Trophoblast cell (in vitro differentiated cells and primary cell): ENCODE results near the gene MS4A15.

Experiments
- DNase-seq, 2 donors: peaks; one replicate each; pipeline ENCODE4 v3.0.0-alpha.2; 2016
- H2AFZ ChIP-seq: 2 replicates; pipeline ENCODE4 v1.6.1; 2013; ENCODE audit warnings: low read length, moderate library complexity, mild to moderate bottlenecking; ENCODE audit not compliant: insufficient read depth, poor library complexity
- H2AK5ac ChIP-seq: 2 replicates; pipeline ENCODE4 v1.6.1; 2013; ENCODE audit warnings: mild to moderate bottlenecking, low read length
- H2BK120ac ChIP-seq: 2 replicates; pipeline ENCODE4 v1.6.1; 2013; ENCODE audit warnings: low read length, mild to moderate bottlenecking, moderate library complexity; ENCODE audit not compliant: insufficient read depth, poor library complexity
- H2BK12ac ChIP-seq: 2 replicates; pipeline ENCODE4 v1.6.1; 2013; ENCODE audit warnings: mild to moderate bottlenecking, low read length, moderate library complexity
- H2BK5ac ChIP-seq: 2 replicates; pipeline ENCODE4 v1.6.1; 2013; ENCODE audit warnings: low read length, low read depth, moderate library complexity, mild to moderate bottlenecking; ENCODE audit not compliant: poor library complexity
- H3K14ac ChIP-seq: 2 replicates; pipeline ENCODE4 v1.6.1; 2013; ENCODE audit warnings: mild to moderate bottlenecking, low read length
- H3K18ac ChIP-seq: 2 replicates; pipeline ENCODE4 v1.6.1; 2013; ENCODE audit warnings: mild to moderate bottlenecking, low read length
- H3K23ac ChIP-seq: 2 replicates; pipeline ENCODE4 v1.6.1; 2013; ENCODE audit warnings: low read length
- H3K27ac ChIP-seq: 2 replicates; pipeline ENCODE4 v1.5.1; 2013; ENCODE audit warnings: low read depth, mild to moderate bottlenecking, inconsistent platforms, low read length, moderate library complexity
- H3K27me3 ChIP-seq: 2 replicates; pipeline ENCODE4 v1.6.1; 2013; ENCODE audit warnings: inconsistent platforms, mild to moderate bottlenecking, low read length, moderate library complexity; ENCODE audit not compliant: insufficient read depth
- H3K36me3 ChIP-seq, 2 experiments: 1 replicate in 1 of 2; 2 replicates in 1 of 2; pipeline ENCODE4 v1.6.1; 2013; ENCODE audit warnings: low read length in 2 of 2, mild to moderate bottlenecking in 2 of 2, moderate library complexity in 1 of 2; ENCODE audit not compliant: insufficient read depth in 2 of 2, control insufficient read depth in 1 of 2
- H3K4ac ChIP-seq: 2 replicates; pipeline ENCODE4 v1.6.1; 2013; ENCODE audit warnings: low read depth, mild to moderate bottlenecking, low read length, moderate library complexity
- H3K4me1 ChIP-seq, 2 experiments: 1 replicate in 1 of 2; 2 replicates in 1 of 2; pipeline ENCODE4 v1.6.1; 2013; ENCODE audit warnings: low read length in 2 of 2, mild to moderate bottlenecking in 2 of 2, moderate library complexity in 1 of 2; ENCODE audit not compliant: insufficient read depth in 2 of 2, control insufficient read depth in 1 of 2
- H3K4me2 ChIP-seq: 2 replicates; pipeline ENCODE4 v1.6.1; 2013; ENCODE audit warnings: inconsistent platforms, mild to moderate bottlenecking, low read length, moderate library complexity
- H3K4me3 ChIP-seq: 2 replicates; pipeline ENCODE4 v1.5.1; 2013; ENCODE audit warnings: mild to moderate bottlenecking, low read depth, low read length, inconsistent platforms
- H3K79me1 ChIP-seq: one replicate; pipeline ENCODE4 v1.6.1; 2013; ENCODE audit warnings: low read length
- H3K79me2 ChIP-seq: 2 replicates; pipeline ENCODE4 v1.6.1; 2013; ENCODE audit warnings: low read length, mild to moderate bottlenecking; ENCODE audit not compliant: control insufficient read depth, insufficient read depth, poor library complexity
- H3K9ac ChIP-seq: 2 replicates; pipeline ENCODE4 v1.6.1; 2013; ENCODE audit warnings: mild to moderate bottlenecking, low read length
- H3K9me3 ChIP-seq: 2 replicates; pipeline ENCODE4 v1.6.1; 2013; ENCODE audit warnings: low read depth, mild to moderate bottlenecking, control low read depth, inconsistent platforms, low read length; ENCODE audit not compliant: insufficient read depth
- H4K12ac ChIP-seq: 2 replicates; pipeline ENCODE4 v1.6.1; 2013; ENCODE audit warnings: low read depth, mild to moderate bottlenecking, low read length, moderate library complexity
- H4K8ac ChIP-seq: 2 replicates; pipeline ENCODE4 v1.6.1; 2013; ENCODE audit warnings: low read depth, mild to moderate bottlenecking, low read length, moderate library complexity
- H4K91ac ChIP-seq: one replicate; pipeline ENCODE4 v1.6.1; 2013; ENCODE audit warnings: low read depth, mild to moderate bottlenecking, low read length, moderate library complexity
- WGBS: extraction: QIAGEN DNeasy Blood & Tissue Kit; methylation state at CpG from one replicate; pipeline ENCODE4 v1.1.7; 2013; ENCODE audit warnings: missing lambda C conversion rate; ENCODE audit not compliant: insufficient read length, insufficient coverage; ENCODE audit errors: extremely low coverage; 5-methylcytosine and 5-hydroxymethylcytosine counted together

MS4A15 gene

DNA sequence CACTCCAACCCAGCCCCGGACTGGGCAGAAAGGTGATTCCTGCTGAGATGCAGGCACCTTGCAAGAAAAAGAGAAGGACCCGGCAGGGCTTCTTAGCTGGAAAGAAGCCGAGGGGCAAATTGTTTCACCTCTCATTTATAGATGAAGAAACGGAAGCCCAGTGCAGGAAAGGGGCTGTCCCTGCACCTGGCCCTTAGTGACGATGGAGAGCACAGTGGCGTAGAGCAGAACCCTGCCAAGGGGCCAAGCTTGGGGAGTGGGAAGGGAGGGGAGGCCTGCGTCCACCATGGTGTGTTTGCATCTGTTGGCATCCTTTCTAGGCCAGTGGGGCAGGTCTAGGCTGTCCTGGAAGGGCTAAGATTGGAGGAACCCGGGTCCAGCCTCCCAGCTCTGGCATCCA lies 7.8 kb upstream of the MS4A15 start:
- H4K12ac ChIP-seq = no peak overlapping the region
- no peak overlapping the region for H2BK5ac ChIP-seq
- H3K14ac ChIP-seq = no peak overlapping the region
- H3K27me3 ChIP-seq = no peaks in the 10 kb centered on the region
- H3K4ac ChIP-seq = no peak overlapping the region
- no peak overlapping the region for H3K9ac ChIP-seq
- no peak overlapping the region for H3K27ac ChIP-seq
- no peak overlapping the region for H2BK120ac ChIP-seq
- no CpG with 5 or more reads among the region's 8 CpGs for WGBS
- H3K23ac ChIP-seq = no peak overlapping the region
- no peak overlapping the region for H3K18ac ChIP-seq
- no peak overlapping the region for H2AK5ac ChIP-seq
- no peak overlapping the region for H2AFZ ChIP-seq
- peaks cover 5% of the 10 kb centered on the region for H3K9me3 ChIP-seq
- no peak overlapping the region for H3K4me2 ChIP-seq
- H3K4me1 ChIP-seq = no peaks in the 10 kb centered on the region
- no peak overlapping the region for H2BK12ac ChIP-seq
- no peak overlapping the region for H4K91ac ChIP-seq
- no peaks in the 10 kb centered on the region for H3K79me1 ChIP-seq
- no peak for DNase-seq
- H3K79me2 ChIP-seq = no peaks in the 10 kb centered on the region
- H4K8ac ChIP-seq = no peak overlapping the region
- H3K36me3 ChIP-seq = no peaks in the 10 kb centered on the region
- H3K4me3 ChIP-seq = no peak overlapping the region

- Histone ChIP-seq H3K23ac (no peak overlapping the region), H4K91ac (no peak overlapping the region), H3K4me1 (no peaks in the 10 kb centered on the region), H2AFZ (no peak overlapping the region), H3K79me1 (no peaks in the 10 kb centered on the region), H2AK5ac (no peak overlapping the region), H3K4ac (no peak overlapping the region), H3K9me3 (peaks cover 5% of the 10 kb centered on the region), H3K79me2 (no peaks in the 10 kb centered on the region), H2BK5ac (no peak overlapping the region), H3K4me2 (no peak overlapping the region), H3K4me3 (no peak overlapping the region), H3K27me3 (no peaks in the 10 kb centered on the region), H3K14ac (no peak overlapping the region), H3K18ac (no peak overlapping the region), H2BK120ac (no peak overlapping the region), H2BK12ac (no peak overlapping the region), H3K9ac (no peak overlapping the region), H4K12ac (no peak overlapping the region), H3K27ac (no peak overlapping the region), H4K8ac (no peak overlapping the region), H3K36me3 (no peaks in the 10 kb centered on the region)
- peak in 1 of 2 donors; percentile 19 for DNase-seq
- no CpG with 5 or more reads among the region's 3 CpGs for WGBS
Observed at GRCh38 chr11:60750911-60751310, 5.8 kb upstream of the MS4A15 start.

GRCh38 chr11:60753309-60753708 lies 3.4 kb upstream of the MS4A15 start:
- Histone ChIP-seq H3K79me1 (no peaks in the 10 kb centered on the region), H3K9ac (no peak overlapping the region), H3K4ac (no peak overlapping the region), H4K91ac (no peak overlapping the region), H3K36me3 (no peaks in the 10 kb centered on the region), H2AFZ (no peak overlapping the region), H3K27ac (no peak overlapping the region), H3K14ac (no peak overlapping the region), H3K18ac (no peak overlapping the region), H2AK5ac (no peak overlapping the region), H4K12ac (no peak overlapping the region), H3K4me2 (no peak overlapping the region), H2BK12ac (no peak overlapping the region), H2BK5ac (no peak overlapping the region), H3K27me3 (no peaks in the 10 kb centered on the region), H2BK120ac (no peak overlapping the region), H3K4me3 (no peak overlapping the region), H3K4me1 (no peaks in the 10 kb centered on the region), H3K9me3 (no peaks in the 10 kb centered on the region), H3K23ac (no peak overlapping the region), H4K8ac (no peak overlapping the region), H3K79me2 (no peaks in the 10 kb centered on the region)
- no CpG with 5 or more reads among the region's 4 CpGs for WGBS
- DNase-seq = no peak

- no peak for DNase-seq
- Histone ChIP-seq H3K79me2 (no peaks in the 10 kb centered on the region), H3K23ac (no peak overlapping the region), H3K27ac (no peak overlapping the region), H3K4me2 (no peak overlapping the region), H3K4ac (no peak overlapping the region), H2BK120ac (no peak overlapping the region), H4K12ac (no peak overlapping the region), H4K8ac (no peak overlapping the region), H2BK5ac (no peak overlapping the region), H2BK12ac (no peak overlapping the region), H2AK5ac (no peak overlapping the region), H3K4me3 (no peak overlapping the region), H3K79me1 (no peaks in the 10 kb centered on the region), H2AFZ (no peak overlapping the region), H3K36me3 (no peaks in the 10 kb centered on the region), H4K91ac (no peak overlapping the region), H3K9me3 (no peaks in the 10 kb centered on the region), H3K4me1 (no peaks in the 10 kb centered on the region), H3K18ac (no peak overlapping the region), H3K27me3 (no peaks in the 10 kb centered on the region), H3K14ac (no peak overlapping the region), H3K9ac (no peak overlapping the region)
- no CpG with 5 or more reads among the region's 6 CpGs for WGBS
Observed at GRCh38 chr11:60754887-60755286, 1.8 kb upstream of the MS4A15 start.
